Liver (tissue), 9 donors: ENCODE data around the gene KCNC2. TPM values are rescaled to one million over a fixed set of nuclear protein-coding genes. Genes with fewer than 3 reads are reported as not detected.

ENCODE experiments used
- DNase-seq: peaks from one replicate; pipeline ENCODE4 v3.0.0-alpha.2; 2017; ENCODE audit warnings: low spot score
- H3K27ac ChIP-seq, 2 donors: one replicate each; pipeline ENCODE4 v1.7.0; 2013; ENCODE audit warnings: inconsistent platforms in 2 of 2, low read length in 2 of 2, control low read depth in 1 of 2, low read depth in 1 of 2, mild to moderate bottlenecking in 1 of 2
- H3K27me3 ChIP-seq, 4 donors: one replicate each; pipeline versions ENCODE4 v1.6.1 to v1.7.0; 2013; ENCODE audit warnings: low read length in 3 of 4, inconsistent platforms in 1 of 4, mild to moderate bottlenecking in 1 of 4, moderate library complexity in 1 of 4; ENCODE audit not compliant: control insufficient read depth in 4 of 4, insufficient read depth in 4 of 4
- H3K36me3 ChIP-seq, 4 donors: one replicate each; pipeline versions ENCODE4 v1.6.1 to v1.7.0; 2013; ENCODE audit warnings: low read length in 3 of 4, mild to moderate bottlenecking in 3 of 4, low read depth in 1 of 4, moderate library complexity in 1 of 4; ENCODE audit not compliant: control insufficient read depth in 4 of 4, insufficient read depth in 3 of 4
- H3K4me1 ChIP-seq, 4 donors: one replicate each; pipeline versions ENCODE4 v1.6.1 to v1.7.0; 2013; ENCODE audit warnings: low read length in 3 of 4, mild to moderate bottlenecking in 3 of 4, moderate library complexity in 1 of 4; ENCODE audit not compliant: control insufficient read depth in 4 of 4, insufficient read depth in 4 of 4
- H3K4me3 ChIP-seq, 3 donors: one replicate each; pipeline versions ENCODE4 v1.6.1 to v1.7.0; 2013; ENCODE audit warnings: low read length in 3 of 3, control low read depth in 1 of 3, low read depth in 1 of 3, mild to moderate bottlenecking in 1 of 3
- H3K9ac ChIP-seq, 2 donors: one replicate each; pipeline ENCODE4 v1.7.0; 2013; ENCODE audit warnings: low read length in 2 of 2, mild to moderate bottlenecking in 2 of 2, moderate library complexity in 2 of 2, control low read depth in 1 of 2, low read depth in 1 of 2
- H3K9me3 ChIP-seq, 4 donors: one replicate each; pipeline versions ENCODE4 v1.6.1 to v1.7.0; 2013; ENCODE audit warnings: low read length in 3 of 4; ENCODE audit not compliant: control insufficient read depth in 4 of 4
- EGR1 ChIP-seq, 2 donors: IDR thresholded peaks; 2 replicates each; pipeline ENCODE4 v1.6.1; 2016 to 2018; ENCODE audit warnings: antibody characterized with exemption in 2 of 2, low read depth in 2 of 2
- FOXA1 ChIP-seq: IDR thresholded peaks from 2 replicates; pipeline ENCODE4 v1.6.1; 2016; ENCODE audit warnings: antibody characterized with exemption
- FOXA2 ChIP-seq: IDR thresholded peaks from 2 replicates; pipeline ENCODE4 v1.6.1; 2016; ENCODE audit warnings: antibody characterized with exemption
- GABPA ChIP-seq, 2 donors: IDR thresholded peaks in 1 of 2; conservative IDR thresholded peaks in 1 of 2; 2 replicates each; pipeline ENCODE4 v1.6.1; 2016; ENCODE audit warnings: antibody characterized with exemption in 2 of 2, mild to moderate bottlenecking in 1 of 2, moderate library complexity in 1 of 2
- HNF4A ChIP-seq, 2 donors: conservative IDR thresholded peaks; 2 replicates each; pipeline ENCODE4 v1.6.1; 2016; ENCODE audit warnings: antibody characterized with exemption in 2 of 2, mild to moderate bottlenecking in 2 of 2
- HNF4G ChIP-seq: IDR thresholded peaks from 2 replicates; pipeline ENCODE4 v1.6.1; 2016; ENCODE audit warnings: antibody characterized with exemption
- JUND ChIP-seq, 2 donors: IDR thresholded peaks; 2 replicates each; pipeline ENCODE4 v1.6.1; 2016; ENCODE audit warnings: antibody characterized with exemption in 2 of 2
- NR2F2 ChIP-seq: IDR thresholded peaks from 2 replicates; pipeline ENCODE4 v1.6.1; 2016; ENCODE audit warnings: antibody characterized with exemption
- RAD21 ChIP-seq, 2 donors: IDR thresholded peaks; 2 replicates each; pipeline ENCODE4 v1.6.1; 2016; ENCODE audit warnings: antibody characterized with exemption in 2 of 2, mild to moderate bottlenecking in 2 of 2
- RXRA ChIP-seq, 2 donors: IDR thresholded peaks; 2 replicates each; pipeline ENCODE4 v1.6.1; 2017 to 2018; ENCODE audit warnings: antibody characterized with exemption in 2 of 2, mild to moderate bottlenecking in 1 of 2
- SP1 ChIP-seq: IDR thresholded peaks from 2 replicates; pipeline ENCODE4 v1.6.1; 2018; ENCODE audit warnings: antibody characterized with exemption, mild to moderate bottlenecking
- TAF1 ChIP-seq: conservative IDR thresholded peaks from 2 replicates; pipeline ENCODE4 v1.6.1; 2016; ENCODE audit warnings: antibody characterized with exemption, mild to moderate bottlenecking
- YY1 ChIP-seq: IDR thresholded peaks from 2 replicates; pipeline ENCODE4 v1.6.1; 2016; ENCODE audit warnings: antibody characterized with exemption, mild to moderate bottlenecking
- WGBS: extraction: QIAGEN DNeasy Blood & Tissue Kit; methylation state at CpG from one replicate; pipeline ENCODE4 v1.1.7; 2013; 5-methylcytosine and 5-hydroxymethylcytosine counted together
- polyA plus RNA-seq, 2 donors: library from polyadenylated mRNA; stranded (reverse) in 1 of 2; unstranded in 1 of 2; fragments of 200-250 nt in 1 of 2; fragments of >200 nt in 1 of 2; fragmentation: Nextera tagmentation in 1 of 2; extraction: Ambion mirVana in 1 of 2; gene quantifications; one replicate each; pipeline versions ENCODE4 v1.2.1 to v1.2.3, GENCODE V29; 2013 to 2015
- total RNA-seq, 2 donors: library from RNA; depleted of rRNA; stranded (reverse); fragments of >200 nt; gene quantifications; one replicate each; pipeline ENCODE4 v1.2.3, GENCODE V29; 2014
- TF ChIP-seq, protein P1 (sequence below): IDR thresholded peaks from 2 replicates; pipeline ENCODE4 v1.6.1; 2016; ENCODE audit warnings: antibody characterized with exemption
- TF ChIP-seq, protein P2 (sequence below): IDR thresholded peaks from 2 replicates; pipeline ENCODE4 v1.6.1; 2016; ENCODE audit warnings: antibody characterized with exemption
- TF ChIP-seq, protein P3 (sequence below): IDR thresholded peaks from 2 replicates; pipeline ENCODE4 v1.6.1; 2016; ENCODE audit warnings: antibody characterized with exemption
- TF ChIP-seq, protein P4 (sequence below): IDR thresholded peaks from 2 replicates; pipeline ENCODE4 v1.6.1; 2016; ENCODE audit warnings: antibody characterized with exemption, mild to moderate bottlenecking
- TF ChIP-seq, protein P5 (sequence below): fragments of 150-350 bp; IDR thresholded peaks from 2 replicates; pipeline ENCODE4 v1.5.1; 2017; ENCODE audit warnings: improper control_type of control experiment, low read depth, low read length; ENCODE audit not compliant: missing input control
- donor health status: healthy.
- donor health status: healthy.
- donor health status: healthy.
- donor health status: healthy.
- donor health status: healthy.

The KCNC2 gene
- total and polyA plus RNA-seq, 4 donors, result under 0.01 to 0.02 TPM; not detected in 2

DNA sequence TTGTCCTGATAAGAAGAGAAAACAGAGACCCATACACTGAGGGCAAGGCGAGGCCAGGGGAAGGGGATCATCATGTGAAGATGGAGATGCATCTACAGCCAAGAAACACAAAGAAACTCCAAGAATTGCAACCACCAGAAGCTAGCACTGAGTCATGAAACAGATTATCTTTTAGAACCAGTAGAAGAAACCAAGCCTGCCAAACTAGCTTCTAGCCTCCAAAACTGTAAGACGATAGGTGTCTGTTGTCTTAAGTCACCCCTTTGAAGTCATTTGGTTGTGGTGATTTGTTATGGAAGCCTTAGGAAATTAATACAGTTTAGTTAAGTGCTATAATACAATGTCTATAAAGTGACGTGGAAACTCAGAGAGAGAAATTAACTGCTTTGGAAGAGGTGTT, 15.4 kb downstream of the KCNC2 start:
- H3K36me3 ChIP-seq, result no peaks in the 10 kb centered on the region
- no peak overlapping the region for H3K9ac ChIP-seq
- DNase-seq, result no peak
- H3K4me1 ChIP-seq, result no peaks in the 10 kb centered on the region
- H3K27me3 ChIP-seq, result no peaks in the 10 kb centered on the region
- 65% methylated on average over 3 of the region's 3 CpGs for WGBS
- TF ChIP-seq SP1, result no peak
- TF ChIP-seq GABPA (IDR thresholded peaks at IDR 0.05 in 1 of 2, conservative IDR thresholded peaks at IDR 0.05 in 1 of 2), result no peak
- no peak for TF ChIP-seq RXRA (IDR thresholded peaks at IDR 0.05)
- no peak for TF ChIP-seq FOXA2
- TF ChIP-seq NR2F2, result no peak
- TF ChIP-seq, protein P1, sequence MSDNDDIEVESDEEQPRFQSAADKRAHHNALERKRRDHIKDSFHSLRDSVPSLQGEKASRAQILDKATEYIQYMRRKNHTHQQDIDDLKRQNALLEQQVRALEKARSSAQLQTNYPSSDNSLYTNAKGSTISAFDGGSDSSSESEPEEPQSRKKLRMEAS, result no peak
- TF ChIP-seq, protein P2, sequence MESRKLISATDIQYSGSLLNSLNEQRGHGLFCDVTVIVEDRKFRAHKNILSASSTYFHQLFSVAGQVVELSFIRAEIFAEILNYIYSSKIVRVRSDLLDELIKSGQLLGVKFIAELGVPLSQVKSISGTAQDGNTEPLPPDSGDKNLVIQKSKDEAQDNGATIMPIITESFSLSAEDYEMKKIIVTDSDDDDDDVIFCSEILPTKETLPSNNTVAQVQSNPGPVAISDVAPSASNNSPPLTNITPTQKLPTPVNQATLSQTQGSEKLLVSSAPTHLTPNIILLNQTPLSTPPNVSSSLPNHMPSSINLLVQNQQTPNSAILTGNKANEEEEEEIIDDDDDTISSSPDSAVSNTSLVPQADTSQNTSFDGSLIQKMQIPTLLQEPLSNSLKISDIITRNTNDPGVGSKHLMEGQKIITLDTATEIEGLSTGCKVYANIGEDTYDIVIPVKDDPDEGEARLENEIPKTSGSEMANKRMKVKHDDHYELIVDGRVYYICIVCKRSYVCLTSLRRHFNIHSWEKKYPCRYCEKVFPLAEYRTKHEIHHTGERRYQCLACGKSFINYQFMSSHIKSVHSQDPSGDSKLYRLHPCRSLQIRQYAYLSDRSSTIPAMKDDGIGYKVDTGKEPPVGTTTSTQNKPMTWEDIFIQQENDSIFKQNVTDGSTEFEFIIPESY, result no peak
- no peak for TF ChIP-seq JUND (IDR thresholded peaks at IDR 0.05)
- TF ChIP-seq, protein P3, sequence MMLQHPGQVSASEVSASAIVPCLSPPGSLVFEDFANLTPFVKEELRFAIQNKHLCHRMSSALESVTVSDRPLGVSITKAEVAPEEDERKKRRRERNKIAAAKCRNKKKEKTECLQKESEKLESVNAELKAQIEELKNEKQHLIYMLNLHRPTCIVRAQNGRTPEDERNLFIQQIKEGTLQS, result no peak
- no peak for TF ChIP-seq RAD21 (IDR thresholded peaks at IDR 0.05)
- no peak for TF ChIP-seq FOXA1
- no peak for TF ChIP-seq HNF4A (conservative IDR thresholded peaks at IDR 0.05)
- TF ChIP-seq TAF1, result no peak
- TF ChIP-seq EGR1 (IDR thresholded peaks at IDR 0.05; ENCODE audit: low read depth in 2 of 2), result no peak
- TF ChIP-seq, protein P4, sequence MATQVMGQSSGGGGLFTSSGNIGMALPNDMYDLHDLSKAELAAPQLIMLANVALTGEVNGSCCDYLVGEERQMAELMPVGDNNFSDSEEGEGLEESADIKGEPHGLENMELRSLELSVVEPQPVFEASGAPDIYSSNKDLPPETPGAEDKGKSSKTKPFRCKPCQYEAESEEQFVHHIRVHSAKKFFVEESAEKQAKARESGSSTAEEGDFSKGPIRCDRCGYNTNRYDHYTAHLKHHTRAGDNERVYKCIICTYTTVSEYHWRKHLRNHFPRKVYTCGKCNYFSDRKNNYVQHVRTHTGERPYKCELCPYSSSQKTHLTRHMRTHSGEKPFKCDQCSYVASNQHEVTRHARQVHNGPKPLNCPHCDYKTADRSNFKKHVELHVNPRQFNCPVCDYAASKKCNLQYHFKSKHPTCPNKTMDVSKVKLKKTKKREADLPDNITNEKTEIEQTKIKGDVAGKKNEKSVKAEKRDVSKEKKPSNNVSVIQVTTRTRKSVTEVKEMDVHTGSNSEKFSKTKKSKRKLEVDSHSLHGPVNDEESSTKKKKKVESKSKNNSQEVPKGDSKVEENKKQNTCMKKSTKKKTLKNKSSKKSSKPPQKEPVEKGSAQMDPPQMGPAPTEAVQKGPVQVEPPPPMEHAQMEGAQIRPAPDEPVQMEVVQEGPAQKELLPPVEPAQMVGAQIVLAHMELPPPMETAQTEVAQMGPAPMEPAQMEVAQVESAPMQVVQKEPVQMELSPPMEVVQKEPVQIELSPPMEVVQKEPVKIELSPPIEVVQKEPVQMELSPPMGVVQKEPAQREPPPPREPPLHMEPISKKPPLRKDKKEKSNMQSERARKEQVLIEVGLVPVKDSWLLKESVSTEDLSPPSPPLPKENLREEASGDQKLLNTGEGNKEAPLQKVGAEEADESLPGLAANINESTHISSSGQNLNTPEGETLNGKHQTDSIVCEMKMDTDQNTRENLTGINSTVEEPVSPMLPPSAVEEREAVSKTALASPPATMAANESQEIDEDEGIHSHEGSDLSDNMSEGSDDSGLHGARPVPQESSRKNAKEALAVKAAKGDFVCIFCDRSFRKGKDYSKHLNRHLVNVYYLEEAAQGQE, result no peak
- no peak for TF ChIP-seq HNF4G
- no peak for TF ChIP-seq YY1
- TF ChIP-seq, protein P5, sequence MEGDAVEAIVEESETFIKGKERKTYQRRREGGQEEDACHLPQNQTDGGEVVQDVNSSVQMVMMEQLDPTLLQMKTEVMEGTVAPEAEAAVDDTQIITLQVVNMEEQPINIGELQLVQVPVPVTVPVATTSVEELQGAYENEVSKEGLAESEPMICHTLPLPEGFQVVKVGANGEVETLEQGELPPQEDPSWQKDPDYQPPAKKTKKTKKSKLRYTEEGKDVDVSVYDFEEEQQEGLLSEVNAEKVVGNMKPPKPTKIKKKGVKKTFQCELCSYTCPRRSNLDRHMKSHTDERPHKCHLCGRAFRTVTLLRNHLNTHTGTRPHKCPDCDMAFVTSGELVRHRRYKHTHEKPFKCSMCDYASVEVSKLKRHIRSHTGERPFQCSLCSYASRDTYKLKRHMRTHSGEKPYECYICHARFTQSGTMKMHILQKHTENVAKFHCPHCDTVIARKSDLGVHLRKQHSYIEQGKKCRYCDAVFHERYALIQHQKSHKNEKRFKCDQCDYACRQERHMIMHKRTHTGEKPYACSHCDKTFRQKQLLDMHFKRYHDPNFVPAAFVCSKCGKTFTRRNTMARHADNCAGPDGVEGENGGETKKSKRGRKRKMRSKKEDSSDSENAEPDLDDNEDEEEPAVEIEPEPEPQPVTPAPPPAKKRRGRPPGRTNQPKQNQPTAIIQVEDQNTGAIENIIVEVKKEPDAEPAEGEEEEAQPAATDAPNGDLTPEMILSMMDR, result no peak
- no peak overlapping the region for H3K4me3 ChIP-seq
- no peaks in the 10 kb centered on the region for H3K9me3 ChIP-seq
- no peak overlapping the region for H3K27ac ChIP-seq
